B cell (primary cell): ENCODE data around the gene RASGRP4.

Source experiments
- CTCF ChIP-seq: fragments of 200-600 bp; IDR thresholded peaks from one replicate; pipeline ENCODE4 v1.8.0; 2022; ENCODE audit warnings: antibody characterized with exemption, mild to moderate bottlenecking
- EZH2 ChIP-seq: IDR thresholded peaks from 2 replicates; pipeline ENCODE4 v1.6.1; 2012; ENCODE audit warnings: borderline replicate concordance, low read depth, mild to moderate bottlenecking, moderate library complexity, low read length; ENCODE audit not compliant: insufficient read depth, poor library complexity, severe bottlenecking

GRCh38 chr19:38360839-38361631, 65.0 kb downstream of the RASGRP4 start:
- no peak for TF ChIP-seq CTCF
- TF ChIP-seq EZH2 = no peak
